ENCODE measurements around the gene PPP1R8.
"Not testable (repeated sequence)": the region's sequence is repeated elsewhere in the genome, so short reads cannot be mapped to it uniquely, and the experiment has no call there.

PPP1R8 gene

DNA sequence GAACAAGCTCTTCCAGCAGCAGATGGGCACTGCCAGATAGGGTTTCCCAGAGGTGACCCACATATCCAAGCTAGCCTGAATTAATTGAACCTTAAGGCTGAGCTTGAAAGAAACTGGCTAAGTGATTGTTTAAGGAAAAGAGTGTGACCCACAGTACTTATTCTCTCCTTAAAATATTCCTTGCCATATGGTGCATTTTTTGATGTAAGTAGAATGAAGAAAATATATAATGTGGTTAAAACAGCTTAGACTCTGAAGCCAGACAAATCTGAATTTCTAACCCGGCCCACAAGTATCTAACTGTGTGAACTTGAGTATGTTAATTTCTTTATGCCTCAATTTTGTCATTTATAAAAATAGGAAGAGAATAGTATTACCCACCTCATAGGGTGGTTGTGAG, 4.9 kb downstream of the PPP1R8 start:
- TF ChIP-seq, protein P1, sequence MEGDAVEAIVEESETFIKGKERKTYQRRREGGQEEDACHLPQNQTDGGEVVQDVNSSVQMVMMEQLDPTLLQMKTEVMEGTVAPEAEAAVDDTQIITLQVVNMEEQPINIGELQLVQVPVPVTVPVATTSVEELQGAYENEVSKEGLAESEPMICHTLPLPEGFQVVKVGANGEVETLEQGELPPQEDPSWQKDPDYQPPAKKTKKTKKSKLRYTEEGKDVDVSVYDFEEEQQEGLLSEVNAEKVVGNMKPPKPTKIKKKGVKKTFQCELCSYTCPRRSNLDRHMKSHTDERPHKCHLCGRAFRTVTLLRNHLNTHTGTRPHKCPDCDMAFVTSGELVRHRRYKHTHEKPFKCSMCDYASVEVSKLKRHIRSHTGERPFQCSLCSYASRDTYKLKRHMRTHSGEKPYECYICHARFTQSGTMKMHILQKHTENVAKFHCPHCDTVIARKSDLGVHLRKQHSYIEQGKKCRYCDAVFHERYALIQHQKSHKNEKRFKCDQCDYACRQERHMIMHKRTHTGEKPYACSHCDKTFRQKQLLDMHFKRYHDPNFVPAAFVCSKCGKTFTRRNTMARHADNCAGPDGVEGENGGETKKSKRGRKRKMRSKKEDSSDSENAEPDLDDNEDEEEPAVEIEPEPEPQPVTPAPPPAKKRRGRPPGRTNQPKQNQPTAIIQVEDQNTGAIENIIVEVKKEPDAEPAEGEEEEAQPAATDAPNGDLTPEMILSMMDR (IDR thresholded peaks at IDR 0.05): no peak
- Histone ChIP-seq H3K27ac (no peak overlapping the region), H3K4me1 (ENCODE audit: control insufficient read depth in 1 of 2, insufficient read depth in 1 of 2, low read depth in 1 of 2, low read length in 1 of 2) (peaks cover 7 to 10% of the 10 kb centered on the region in 2 experiments), H3K27me3 (no peaks in the 10 kb centered on the region), H3K9me3 (no peaks in the 10 kb centered on the region), H3K36me3 (peaks cover 32% of the 10 kb centered on the region), H3K4me3 (ENCODE audit: low read depth in 1 of 2, low read length in 1 of 2) (no peak overlapping the region)

DNA sequence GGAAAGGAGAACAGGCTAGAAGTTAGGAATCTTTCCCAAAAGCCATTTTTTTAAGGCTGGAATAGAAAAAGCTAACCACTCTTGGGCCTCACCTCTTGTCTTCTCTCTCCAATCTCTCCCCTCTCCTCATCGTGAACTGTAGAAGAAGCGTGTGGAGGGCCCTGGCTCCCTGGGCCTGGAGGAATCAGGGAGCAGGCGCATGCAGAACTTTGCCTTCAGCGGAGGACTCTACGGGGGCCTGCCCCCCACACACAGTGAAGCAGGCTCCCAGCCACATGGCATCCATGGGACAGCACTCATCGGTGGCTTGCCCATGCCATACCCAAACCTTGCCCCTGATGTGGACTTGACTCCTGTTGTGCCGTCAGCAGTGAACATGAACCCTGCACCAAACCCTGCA, 19.4 kb downstream of the PPP1R8 start:
- no peaks in the 10 kb centered on the region for H3K4me1 ChIP-seq (ENCODE audit: control insufficient read depth in 1 of 2, insufficient read depth in 1 of 2, low read depth in 1 of 2, low read length in 1 of 2)
- TF ChIP-seq, protein P1 (IDR thresholded peaks at IDR 0.05): no peak
- no peak overlapping the region for H3K4me3 ChIP-seq (ENCODE audit: low read depth in 1 of 2, low read length in 1 of 2)
- no peaks in the 10 kb centered on the region for H3K27me3 ChIP-seq
- peaks cover 64% of the 10 kb centered on the region for H3K36me3 ChIP-seq
- H3K9me3 ChIP-seq: no peaks in the 10 kb centered on the region
- H3K27ac ChIP-seq: no peak overlapping the region

DNA sequence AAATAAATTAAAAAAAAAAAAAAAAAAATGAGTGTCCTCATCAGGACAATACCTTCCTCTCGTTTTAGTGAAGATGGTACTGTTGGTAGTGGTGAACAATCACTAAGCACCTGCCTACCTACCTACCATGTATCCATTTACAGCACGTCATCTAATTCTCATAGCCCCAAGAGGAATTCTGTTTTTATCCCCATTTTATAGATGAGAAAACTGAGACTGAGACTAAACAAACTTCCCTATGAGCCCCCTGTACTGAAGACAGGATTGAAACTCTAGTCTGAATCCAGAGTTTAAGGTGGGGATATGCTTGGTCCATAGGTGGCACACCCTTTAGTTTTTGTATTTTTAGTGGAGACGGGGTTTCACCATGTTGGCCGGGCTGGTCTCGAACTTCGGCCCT, 24.5 kb downstream of the PPP1R8 start:
- Histone ChIP-seq H3K4me3 (ENCODE audit: low read depth in 1 of 2, low read length in 1 of 2) (no peak overlapping the region), H3K36me3 (peaks cover 17% of the 10 kb centered on the region), H3K27ac (no peak overlapping the region), H3K9me3 (no peaks in the 10 kb centered on the region), H3K27me3 (no peaks in the 10 kb centered on the region), H3K4me1 (ENCODE audit: control insufficient read depth in 1 of 2, insufficient read depth in 1 of 2, low read depth in 1 of 2, low read length in 1 of 2) (peaks cover 14 to 18% of the 10 kb centered on the region in 2 experiments)
- TF ChIP-seq, protein P1 (IDR thresholded peaks at IDR 0.05): no peak

DNA sequence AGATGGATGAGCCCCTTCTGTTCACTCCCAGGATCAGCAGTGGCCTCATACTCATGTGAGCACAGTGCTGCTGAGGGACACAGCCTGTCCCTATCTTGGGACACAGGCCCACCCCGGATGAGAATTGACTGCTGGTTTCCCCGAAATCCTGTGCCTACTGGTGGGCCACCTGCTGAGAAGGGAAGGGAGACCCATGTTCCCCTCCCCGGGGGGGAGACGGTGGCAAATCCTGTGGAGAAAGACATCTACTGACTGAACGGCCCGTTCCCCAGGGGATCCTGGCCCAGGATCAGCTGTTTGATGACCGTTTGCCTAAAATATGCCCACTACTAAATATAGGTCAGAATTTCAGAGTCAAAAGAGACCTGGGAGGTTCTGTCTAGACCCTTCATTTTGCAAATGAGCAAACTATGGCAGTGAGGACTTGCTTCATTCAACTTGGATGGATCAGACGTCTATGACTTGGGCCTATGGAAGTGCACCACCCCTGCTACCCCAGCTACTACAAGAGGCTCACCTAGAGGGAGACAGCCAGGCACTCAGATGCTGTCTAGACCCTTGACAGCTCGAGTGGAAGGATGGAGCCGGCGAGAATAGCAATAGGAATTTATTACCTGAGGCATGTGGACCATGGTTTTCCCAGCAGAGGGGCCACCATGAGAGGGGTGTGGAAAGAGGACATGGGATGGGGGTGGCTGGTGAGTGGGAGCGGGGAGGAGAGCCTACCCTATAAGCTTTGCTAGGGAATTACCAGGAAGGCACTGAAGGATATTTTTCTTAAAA, 26.2 kb downstream of the PPP1R8 start:
- H3K36me3 ChIP-seq: peaks cover 3% of the 10 kb centered on the region
- peaks cover 15 to 18% of the 10 kb centered on the region in 2 experiments for H3K4me1 ChIP-seq (ENCODE audit: control insufficient read depth in 1 of 2, insufficient read depth in 1 of 2, low read depth in 1 of 2, low read length in 1 of 2)
- H3K27me3 ChIP-seq: no peaks in the 10 kb centered on the region
- no peak overlapping the region for H3K27ac ChIP-seq
- no peaks in the 10 kb centered on the region for H3K9me3 ChIP-seq
- no peak overlapping the region for H3K4me3 ChIP-seq (ENCODE audit: low read depth in 1 of 2, low read length in 1 of 2)
- TF ChIP-seq, protein P1 (IDR thresholded peaks at IDR 0.05): no peak

DNA sequence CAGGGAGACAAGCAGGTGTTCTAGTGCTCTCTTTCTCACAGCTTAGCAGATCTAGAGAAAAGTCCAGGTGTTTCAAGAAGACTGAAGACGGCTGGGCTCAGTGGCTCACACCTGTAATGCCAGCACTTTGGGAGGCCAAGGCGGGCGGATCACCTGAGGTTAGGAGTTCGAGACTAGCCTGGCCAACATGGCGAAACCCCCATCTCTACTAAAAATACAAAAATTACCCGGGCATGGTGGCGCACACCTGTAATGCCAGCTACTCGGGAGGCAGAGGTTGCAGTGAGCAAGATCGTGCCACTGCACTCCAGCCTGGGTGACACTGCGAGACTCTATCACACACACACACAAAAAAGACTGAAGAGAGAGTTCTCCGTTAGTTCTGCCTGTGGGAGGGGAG, 27.0 kb downstream of the PPP1R8 start:
- not testable (repeated sequence) for H3K4me3 ChIP-seq (ENCODE audit: low read depth in 1 of 2, low read length in 1 of 2); H3K9me3 ChIP-seq; H3K27me3 ChIP-seq; H3K36me3 ChIP-seq
- peaks cover 23 to 26% of the 10 kb centered on the region in 2 experiments for H3K4me1 ChIP-seq (ENCODE audit: control insufficient read depth in 1 of 2, insufficient read depth in 1 of 2, low read depth in 1 of 2, low read length in 1 of 2)
- H3K27ac ChIP-seq: peak overlapping the region; percentile 76

DNA sequence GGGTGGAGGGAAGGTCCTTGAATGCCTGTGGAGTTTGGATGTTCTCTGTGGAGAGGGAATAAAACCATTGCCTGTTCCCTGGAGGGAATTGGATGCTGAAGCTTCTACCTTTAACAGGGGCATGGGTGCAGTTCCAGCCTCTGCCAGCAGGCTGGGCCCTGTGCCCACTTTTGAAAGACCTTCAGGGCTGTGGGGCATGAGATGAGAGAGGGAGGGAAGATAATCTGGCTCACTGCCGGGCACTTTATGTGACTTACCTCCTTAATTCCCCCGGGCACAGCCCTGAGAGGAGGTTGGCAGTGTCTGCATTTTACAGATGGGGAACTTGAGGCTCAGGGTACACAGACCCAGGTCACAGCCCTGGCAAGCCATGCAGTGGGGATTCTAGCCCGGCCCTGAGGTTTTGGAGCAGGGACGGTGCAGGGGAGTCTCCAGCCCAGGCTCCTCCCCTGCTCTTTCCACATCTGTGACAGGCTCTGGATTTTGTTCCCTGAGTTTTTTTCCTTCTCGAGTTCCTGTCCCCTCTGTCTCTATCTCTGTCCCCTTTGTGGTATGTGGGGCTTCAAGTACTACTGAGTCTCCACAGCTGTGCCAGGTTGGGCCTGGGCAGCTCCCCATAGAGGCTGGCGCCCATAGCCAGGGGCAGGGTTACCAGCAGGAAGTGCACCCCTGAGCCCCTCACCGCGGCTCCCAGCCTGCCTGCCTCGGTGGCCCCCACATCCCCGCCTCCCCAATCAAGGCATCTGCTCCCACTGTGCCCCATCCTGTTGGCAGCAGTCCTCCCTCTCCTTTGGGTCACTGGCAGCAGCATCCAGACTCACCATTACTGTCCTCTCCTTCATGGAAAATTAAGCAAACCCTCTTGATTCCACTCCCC, 27.7 kb downstream of the PPP1R8 start:
- TF ChIP-seq, protein P1 (IDR thresholded peaks at IDR 0.05): peak; percentile 98
- peak overlapping the region in 1 of 2 experiments; percentile 21 for H3K4me3 ChIP-seq (ENCODE audit: low read depth in 1 of 2, low read length in 1 of 2)
- H3K36me3 ChIP-seq: no peaks in the 10 kb centered on the region
- H3K4me1 ChIP-seq (ENCODE audit: control insufficient read depth in 1 of 2, insufficient read depth in 1 of 2, low read depth in 1 of 2, low read length in 1 of 2): peaks cover 30 to 34% of the 10 kb centered on the region in 2 experiments
- H3K27me3 ChIP-seq: no peaks in the 10 kb centered on the region
- H3K27ac ChIP-seq: peak overlapping the region; percentile 76
- no peaks in the 10 kb centered on the region for H3K9me3 ChIP-seq
